Effector CD4-positive, alpha-beta T cell (primary cell): Measurements from ENCODE around the gene FIGNL1.

Experiments
- DNase-seq: peaks from one replicate; pipeline ENCODE4 v3.0.0-alpha.2; 2020

FIGNL1 gene

GRCh38 chr7:50394315-50394714, 55.8 kb downstream of the FIGNL1 start:
- DNase-seq, result no peak
